Measurements from ENCODE around the gene RFX4. TPM values are rescaled to one million over a fixed set of nuclear protein-coding genes. Genes with fewer than 3 reads are reported as not detected.

The RFX4 gene
- total RNA-seq, 1 donor, result not detected

GRCh38 chr12:106631797-106632196 lies 49.0 kb downstream of the RFX4 start:
- H3K4me3 ChIP-seq (ENCODE audit: low read depth, low read length), result no peak overlapping the region
- DNase-seq (ENCODE audit: low read depth), result no peak
- no peak for TF ChIP-seq CTCF (IDR thresholded peaks at IDR 0.05; ENCODE audit: insufficient read depth, low read length)

- no peak overlapping the region for H3K4me3 ChIP-seq (ENCODE audit: low read depth, low read length)
- TF ChIP-seq CTCF (IDR thresholded peaks at IDR 0.05; ENCODE audit: insufficient read depth, low read length), result no peak
- no peak for DNase-seq (ENCODE audit: low read depth)
Measured at GRCh38 chr12:106632797-106633450, 50.1 kb downstream of the RFX4 start.

GRCh38 chr12:106633451-106633823 lies 50.6 kb downstream of the RFX4 start:
- H3K4me3 ChIP-seq (ENCODE audit: low read depth, low read length), result no peak overlapping the region
- peak; percentile 33 for DNase-seq (ENCODE audit: low read depth)
- no peak for TF ChIP-seq CTCF (IDR thresholded peaks at IDR 0.05; ENCODE audit: insufficient read depth, low read length)

- no peak for DNase-seq (ENCODE audit: low read depth)
- TF ChIP-seq CTCF (IDR thresholded peaks at IDR 0.05; ENCODE audit: insufficient read depth, low read length), result no peak
- H3K4me3 ChIP-seq (ENCODE audit: low read depth, low read length), result no peak overlapping the region
Measured at GRCh38 chr12:106634206-106634605, 51.4 kb downstream of the RFX4 start.

- H3K4me3 ChIP-seq (ENCODE audit: low read depth, low read length), result no peak overlapping the region
- DNase-seq (ENCODE audit: low read depth), result no peak
- TF ChIP-seq CTCF (IDR thresholded peaks at IDR 0.05; ENCODE audit: insufficient read depth, low read length), result no peak
Measured at GRCh38 chr12:106643000-106643399, 60.2 kb downstream of the RFX4 start.

GRCh38 chr12:106644335-106645073 lies 61.7 kb downstream of the RFX4 start:
- DNase-seq (ENCODE audit: low read depth), result no peak
- no peak for TF ChIP-seq CTCF (IDR thresholded peaks at IDR 0.05; ENCODE audit: insufficient read depth, low read length)
- H3K4me3 ChIP-seq (ENCODE audit: low read depth, low read length), result no peak overlapping the region

Measured in fibroblast of the aortic adventitia (primary cell).